HEK293 (cell line): Measurements from ENCODE around the gene FOXM1.

Experiments used
- CTCF ChIA-PET: fragments of 350-600 bp; formaldehyde crosslinking; extraction: SDS; loops from one replicate; lab custom pipeline; 2021; ENCODE audit warnings: antibody characterized with exemption; lab: Yijun Ruan, JAX
- POLR2A ChIA-PET: fragments of 300-600 bp; formaldehyde crosslinking; extraction: SDS; loops from one replicate; lab custom pipeline; 2020; ENCODE audit warnings: antibody characterized with exemption, inconsistent platforms; lab: Yijun Ruan, JAX
- H3K27ac ChIP-seq: fragments of 200-500 bp; sonication (Bioruptor generic); 2 replicates; pipeline ENCODE4 v1.5.1; 2014; ENCODE audit warnings: low read depth, low read length, control low read depth, inconsistent platforms; ENCODE audit errors: extremely low read depth
- H3K36me3 ChIP-seq, 2 experiments: fragments of 200-500 bp in 1 of 2; sonication (Bioruptor generic) in 1 of 2; 1 replicate in 1 of 2; 2 replicates in 1 of 2; pipeline ENCODE4 v1.5.1; 2014 to 2017; ENCODE audit warnings: inconsistent platforms in 2 of 2, low read length in 2 of 2; ENCODE audit not compliant: control insufficient read depth in 2 of 2, insufficient read depth in 1 of 2
- H3K4me1 ChIP-seq: fragments of 200-500 bp; sonication (Bioruptor generic); 2 replicates; pipeline ENCODE4 v1.5.1; 2014; ENCODE audit warnings: mild to moderate bottlenecking, low read length, inconsistent platforms; ENCODE audit not compliant: control insufficient read depth, insufficient read depth
- H3K4me3 ChIP-seq: 2 replicates; pipeline ENCODE4 v1.5.1; 2011; ENCODE audit warnings: low read depth, mild to moderate bottlenecking, control low read depth, low read length, moderate library complexity
- H3K9me3 ChIP-seq: fragments of 200-500 bp; sonication (Bioruptor generic); 2 replicates; pipeline ENCODE4 v1.5.1; 2014; ENCODE audit warnings: low read depth, low read length, inconsistent platforms; ENCODE audit not compliant: control insufficient read depth, insufficient read depth
- GLIS1 ChIP-seq: fragments of 450-650 bp; formaldehyde crosslinking; IDR thresholded peaks from 2 replicates; pipeline ENCODE4 v1.5.1; 2016; ENCODE audit warnings: missing biosample characterization, missing genetic modification characterization
- GLIS2 ChIP-seq: fragments of 450-650 bp; formaldehyde crosslinking; IDR thresholded peaks from 2 replicates; pipeline ENCODE4 v1.5.1; 2016; ENCODE audit warnings: missing biosample characterization, missing genetic modification characterization
- ZBTB48 ChIP-seq: fragments of 450-650 bp; formaldehyde crosslinking; IDR thresholded peaks from 2 replicates; pipeline ENCODE4 v1.5.1; 2016; ENCODE audit warnings: missing biosample characterization, missing genetic modification characterization
- ZFP69B ChIP-seq: fragments of 450-650 bp; formaldehyde crosslinking; IDR thresholded peaks from 2 replicates; pipeline ENCODE4 v1.5.1; 2016; ENCODE audit warnings: missing biosample characterization, missing genetic modification characterization
- ZIC2 ChIP-seq: fragments of 450-650 bp; formaldehyde crosslinking; IDR thresholded peaks from 2 replicates; pipeline ENCODE4 v1.5.1; 2016; ENCODE audit warnings: missing biosample characterization, missing genetic modification characterization
- ZNF221 ChIP-seq: fragments of 450-650 bp; formaldehyde crosslinking; IDR thresholded peaks from 2 replicates; pipeline ENCODE4 v1.5.1; 2017; ENCODE audit warnings: missing biosample characterization, missing genetic modification characterization, borderline replicate concordance
- ZNF239 ChIP-seq: fragments of 450-650 bp; formaldehyde crosslinking; IDR thresholded peaks from 2 replicates; pipeline ENCODE4 v1.5.1; 2016; ENCODE audit warnings: missing biosample characterization, missing genetic modification characterization
- ZNF416 ChIP-seq: fragments of 450-650 bp; formaldehyde crosslinking; IDR thresholded peaks from 2 replicates; pipeline ENCODE4 v1.5.1; 2016; ENCODE audit warnings: missing biosample characterization, missing genetic modification characterization
- ZNF529 ChIP-seq: fragments of 450-650 bp; formaldehyde crosslinking; IDR thresholded peaks from 2 replicates; pipeline ENCODE4 v1.5.1; 2017; ENCODE audit warnings: missing genetic modification characterization, missing biosample characterization; ENCODE audit not compliant: insufficient replicate concordance
- ZNF548 ChIP-seq: fragments of 450-650 bp; formaldehyde crosslinking; IDR thresholded peaks from 2 replicates; pipeline ENCODE4 v1.5.1; 2016; ENCODE audit warnings: missing biosample characterization, missing genetic modification characterization
- ZNF555 ChIP-seq: fragments of 450-650 bp; formaldehyde crosslinking; conservative IDR thresholded peaks from 2 replicates; pipeline ENCODE4 v1.5.1; 2017; ENCODE audit warnings: missing biosample characterization, mild to moderate bottlenecking, missing genetic modification characterization, inconsistent platforms
- ZNF596 ChIP-seq: fragments of 450-650 bp; IDR thresholded peaks from 2 replicates; pipeline ENCODE4 v1.5.0; 2018; ENCODE audit warnings: missing biosample characterization, mild to moderate bottlenecking, missing genetic modification characterization, moderate library complexity
- ZNF610 ChIP-seq: fragments of 450-650 bp; formaldehyde crosslinking; IDR thresholded peaks from 2 replicates; pipeline ENCODE4 v1.5.1; 2016; ENCODE audit warnings: missing biosample characterization, missing genetic modification characterization, borderline replicate concordance
- ZNF658 ChIP-seq: fragments of 450-650 bp; formaldehyde crosslinking; IDR thresholded peaks from 2 replicates; pipeline ENCODE4; 2016; ENCODE audit warnings: missing biosample characterization, missing genetic modification characterization
- ZNF76 ChIP-seq: fragments of 450-650 bp; formaldehyde crosslinking; IDR thresholded peaks from 2 replicates; pipeline ENCODE4; 2016; ENCODE audit warnings: low read depth, missing biosample characterization, missing genetic modification characterization, borderline replicate concordance
- ZNF785 ChIP-seq: fragments of 450-650 bp; formaldehyde crosslinking; IDR thresholded peaks from 2 replicates; pipeline ENCODE4 v1.5.1; 2016; ENCODE audit warnings: missing biosample characterization, missing genetic modification characterization
- ZNF791 ChIP-seq: fragments of 450-650 bp; formaldehyde crosslinking; IDR thresholded peaks from 2 replicates; pipeline ENCODE4 v1.5.1; 2016; ENCODE audit warnings: missing biosample characterization, missing genetic modification characterization
- ZNF843 ChIP-seq: fragments of 450-650 bp; formaldehyde crosslinking; IDR thresholded peaks from 2 replicates; pipeline ENCODE4 v1.5.1; 2016; ENCODE audit warnings: missing biosample characterization, missing genetic modification characterization
- TF ChIP-seq, protein P1 (sequence below): fragments of 450-650 bp; formaldehyde crosslinking; IDR thresholded peaks from 2 replicates; pipeline ENCODE4 v1.5.1; 2016; ENCODE audit warnings: missing biosample characterization, missing genetic modification characterization
- TF ChIP-seq, protein P2 (sequence below): fragments of 450-650 bp; formaldehyde crosslinking; IDR thresholded peaks from 2 replicates; pipeline ENCODE4 v1.5.1; 2016; ENCODE audit warnings: missing biosample characterization, missing genetic modification characterization
- TF ChIP-seq, protein P3 (sequence below): fragments of 450-650 bp; formaldehyde crosslinking; IDR thresholded peaks from 2 replicates; pipeline ENCODE4 v1.5.1; 2017; ENCODE audit warnings: missing biosample characterization, mild to moderate bottlenecking, missing genetic modification characterization, moderate library complexity
- TF ChIP-seq, protein P4 (sequence below): fragments of 450-650 bp; formaldehyde crosslinking; IDR thresholded peaks from 2 replicates; pipeline ENCODE4 v1.5.1; 2016; ENCODE audit warnings: missing biosample characterization, missing genetic modification characterization

FOXM1 gene

DNA sequence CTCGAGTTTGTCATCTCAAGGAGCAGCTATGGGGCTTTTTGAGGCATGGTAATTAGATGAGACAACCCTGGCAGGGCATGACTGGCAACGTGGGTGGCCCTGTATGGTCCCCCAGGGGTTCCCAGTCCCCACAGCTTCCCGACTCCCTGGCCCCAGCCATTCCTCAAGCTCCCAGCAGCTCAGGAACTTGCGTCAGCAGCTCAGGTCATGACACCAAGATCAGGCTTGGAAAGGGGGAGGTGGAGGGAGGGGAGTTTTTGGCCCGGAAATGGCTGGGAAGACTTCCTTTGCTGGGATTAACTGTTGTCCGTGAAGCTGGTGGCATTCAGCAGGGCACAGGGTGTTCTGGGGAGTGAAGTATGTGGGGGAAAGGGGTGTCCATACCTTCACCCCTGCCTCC is 31.7 kb downstream of the FOXM1 start:
- Histone ChIP-seq H3K36me3 (peaks cover 0 to 5% of the 10 kb centered on the region in 2 experiments; a peak in 2 of 3 replicates), H3K4me1 (no peaks in the 10 kb centered on the region), H3K27ac (no peak overlapping the region), H3K9me3 (no peaks in the 10 kb centered on the region), H3K4me3 (no peak overlapping the region)
- ChIA-PET CTCF (interaction anchor here (0.6 to 3.3 kb wide), 16 partner anchors 9 to 219 kb away, joined by 3 to 20 read pairs (median 4); partner anchors contain the start of genes NRIP2 and TEX52), POLR2A (interaction anchor here (0.5 to 1.5 kb wide), 4 partner anchors 9 to 111 kb away, joined by 3 to 7 read pairs (median 4); partner anchors contain the start of gene TEX52)
- TF ChIP-seq ZNF610 (no peak), ZIC2 (tag by site-specific recombination) (peak; percentile 65), ZNF596 (tag by site-specific recombination) (no peak), GLIS1 (tag by site-specific recombination) (peak; percentile 72)
- TF ChIP-seq, protein P1, sequence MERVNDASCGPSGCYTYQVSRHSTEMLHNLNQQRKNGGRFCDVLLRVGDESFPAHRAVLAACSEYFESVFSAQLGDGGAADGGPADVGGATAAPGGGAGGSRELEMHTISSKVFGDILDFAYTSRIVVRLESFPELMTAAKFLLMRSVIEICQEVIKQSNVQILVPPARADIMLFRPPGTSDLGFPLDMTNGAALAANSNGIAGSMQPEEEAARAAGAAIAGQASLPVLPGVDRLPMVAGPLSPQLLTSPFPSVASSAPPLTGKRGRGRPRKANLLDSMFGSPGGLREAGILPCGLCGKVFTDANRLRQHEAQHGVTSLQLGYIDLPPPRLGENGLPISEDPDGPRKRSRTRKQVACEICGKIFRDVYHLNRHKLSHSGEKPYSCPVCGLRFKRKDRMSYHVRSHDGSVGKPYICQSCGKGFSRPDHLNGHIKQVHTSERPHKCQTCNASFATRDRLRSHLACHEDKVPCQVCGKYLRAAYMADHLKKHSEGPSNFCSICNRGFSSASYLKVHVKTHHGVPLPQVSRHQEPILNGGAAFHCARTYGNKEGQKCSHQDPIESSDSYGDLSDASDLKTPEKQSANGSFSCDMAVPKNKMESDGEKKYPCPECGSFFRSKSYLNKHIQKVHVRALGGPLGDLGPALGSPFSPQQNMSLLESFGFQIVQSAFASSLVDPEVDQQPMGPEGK: 0 out of 2 replicates have a peak, but pooled peaks have one; percentile 8

DNA sequence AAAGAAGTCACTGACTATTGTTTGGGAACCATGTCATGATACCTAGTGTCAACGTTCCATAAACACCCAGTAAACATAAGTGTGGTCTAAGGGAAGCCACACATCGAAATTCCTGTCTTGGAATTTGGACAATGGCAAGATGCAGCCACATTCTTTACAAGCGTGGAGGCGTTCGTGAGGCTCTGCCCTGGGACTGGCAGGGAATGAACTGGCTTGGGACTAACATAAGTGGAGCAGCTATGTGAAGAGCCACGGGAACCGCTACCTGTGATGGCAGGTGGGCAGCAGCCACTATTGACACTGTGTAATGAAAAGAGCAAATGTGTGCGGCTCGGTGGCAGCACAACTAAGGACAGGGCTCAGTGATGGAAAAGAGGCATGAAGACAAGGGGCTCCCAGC is 32.2 kb downstream of the FOXM1 start:
- POLR2A ChIA-PET: interaction anchor here (0.6 to 1.5 kb wide), 2 partner anchors 10 to 42 kb away, joined by 6 to 7 read pairs; no protein-coding TSS in a partner anchor
- CTCF ChIA-PET: interaction anchor here (0.6 to 3.3 kb wide), 15 partner anchors 9 to 289 kb away, joined by 3 to 20 read pairs (median 4); partner anchors contain the start of genes NRIP2 and TEX52
- TF ChIP-seq, protein P1: no peak
- no peak for TF ChIP-seq ZNF548 (tag by site-specific recombination)
- TF ChIP-seq ZFP69B (tag by site-specific recombination): no peak
- TF ChIP-seq ZNF843 (tag by site-specific recombination): no peak
- TF ChIP-seq, protein P2, sequence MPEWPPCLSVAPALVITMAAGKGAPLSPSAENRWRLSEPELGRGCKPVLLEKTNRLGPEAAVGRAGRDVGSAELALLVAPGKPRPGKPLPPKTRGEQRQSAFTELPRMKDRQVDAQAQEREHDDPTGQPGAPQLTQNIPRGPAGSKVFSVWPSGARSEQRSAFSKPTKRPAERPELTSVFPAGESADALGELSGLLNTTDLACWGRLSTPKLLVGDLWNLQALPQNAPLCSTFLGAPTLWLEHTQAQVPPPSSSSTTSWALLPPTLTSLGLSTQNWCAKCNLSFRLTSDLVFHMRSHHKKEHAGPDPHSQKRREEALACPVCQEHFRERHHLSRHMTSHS (tag by site-specific recombination): no peak
- TF ChIP-seq ZNF221 (tag by site-specific recombination): no peak
- TF ChIP-seq ZNF785 (tag by site-specific recombination): no peak
- no peak for TF ChIP-seq ZNF791 (tag by site-specific recombination)
- TF ChIP-seq ZNF416 (tag by site-specific recombination): no peak
- TF ChIP-seq ZNF76 (tag by site-specific recombination): no peak
- TF ChIP-seq GLIS2 (tag by site-specific recombination): no peak
- TF ChIP-seq ZBTB48: no peak
- no peak for TF ChIP-seq ZNF658 (tag by site-specific recombination)
- TF ChIP-seq, protein P3, sequence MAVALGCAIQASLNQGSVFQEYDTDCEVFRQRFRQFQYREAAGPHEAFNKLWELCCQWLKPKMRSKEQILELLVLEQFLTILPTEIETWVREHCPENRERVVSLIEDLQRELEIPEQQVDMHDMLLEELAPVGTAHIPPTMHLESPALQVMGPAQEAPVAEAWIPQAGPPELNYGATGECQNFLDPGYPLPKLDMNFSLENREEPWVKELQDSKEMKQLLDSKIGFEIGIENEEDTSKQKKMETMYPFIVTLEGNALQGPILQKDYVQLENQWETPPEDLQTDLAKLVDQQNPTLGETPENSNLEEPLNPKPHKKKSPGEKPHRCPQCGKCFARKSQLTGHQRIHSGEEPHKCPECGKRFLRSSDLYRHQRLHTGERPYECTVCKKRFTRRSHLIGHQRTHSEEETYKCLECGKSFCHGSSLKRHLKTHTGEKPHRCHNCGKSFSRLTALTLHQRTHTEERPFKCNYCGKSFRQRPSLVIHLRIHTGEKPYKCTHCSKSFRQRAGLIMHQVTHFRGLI (tag by site-specific recombination): no peak
- TF ChIP-seq, protein P4, sequence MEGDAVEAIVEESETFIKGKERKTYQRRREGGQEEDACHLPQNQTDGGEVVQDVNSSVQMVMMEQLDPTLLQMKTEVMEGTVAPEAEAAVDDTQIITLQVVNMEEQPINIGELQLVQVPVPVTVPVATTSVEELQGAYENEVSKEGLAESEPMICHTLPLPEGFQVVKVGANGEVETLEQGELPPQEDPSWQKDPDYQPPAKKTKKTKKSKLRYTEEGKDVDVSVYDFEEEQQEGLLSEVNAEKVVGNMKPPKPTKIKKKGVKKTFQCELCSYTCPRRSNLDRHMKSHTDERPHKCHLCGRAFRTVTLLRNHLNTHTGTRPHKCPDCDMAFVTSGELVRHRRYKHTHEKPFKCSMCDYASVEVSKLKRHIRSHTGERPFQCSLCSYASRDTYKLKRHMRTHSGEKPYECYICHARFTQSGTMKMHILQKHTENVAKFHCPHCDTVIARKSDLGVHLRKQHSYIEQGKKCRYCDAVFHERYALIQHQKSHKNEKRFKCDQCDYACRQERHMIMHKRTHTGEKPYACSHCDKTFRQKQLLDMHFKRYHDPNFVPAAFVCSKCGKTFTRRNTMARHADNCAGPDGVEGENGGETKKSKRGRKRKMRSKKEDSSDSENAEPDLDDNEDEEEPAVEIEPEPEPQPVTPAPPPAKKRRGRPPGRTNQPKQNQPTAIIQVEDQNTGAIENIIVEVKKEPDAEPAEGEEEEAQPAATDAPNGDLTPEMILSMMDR (tag by site-specific recombination): no peak
- no peak for TF ChIP-seq ZNF529 (tag by site-specific recombination)
- no peak for TF ChIP-seq ZNF555
- no peak for TF ChIP-seq ZNF239 (tag by site-specific recombination)
- TF ChIP-seq, all 188 proteins: peak for 0
- no peak overlapping the region for H3K27ac ChIP-seq
- H3K36me3 ChIP-seq: peaks cover 0 to 5% of the 10 kb centered on the region in 2 experiments; a peak in 2 of 3 replicates
- no peak overlapping the region for H3K4me3 ChIP-seq
- no peaks in the 10 kb centered on the region for H3K9me3 ChIP-seq
- H3K4me1 ChIP-seq: no peaks in the 10 kb centered on the region
